MCF 10A (cell line): ENCODE results near the gene DLG2. TPM values are rescaled to one million over a fixed set of nuclear protein-coding genes. Genes with fewer than 3 reads are reported as not detected.

Experiments
- BruUV-seq: library from RNA; stranded (reverse); fragments of 400-500 nt; replicated peaks from 2 replicates; lab custom pipeline; 2021; lab: Mats Ljungman, UMichigan
- CTCF ChIA-PET: fragments of 300-600 bp; sonication (Branson Sonifier 250); formaldehyde crosslinking; extraction: SDS; loops from one replicate; lab custom pipeline; 2021; ENCODE audit warnings: antibody characterized with exemption, inconsistent platforms; lab: Yijun Ruan, JAX
- POLR2A ChIA-PET: fragments of 300-600, 350-650 bp; sonication (Branson Sonifier 250); formaldehyde crosslinking; extraction: SDS; loops from one replicate; lab custom pipeline; 2020; ENCODE audit warnings: antibody characterized with exemption, inconsistent platforms; lab: Yijun Ruan, JAX
- DNase-seq: peaks from one replicate; pipeline ENCODE4 v3.0.0-alpha.2; 2018; ENCODE audit not compliant: unreplicated experiment
- H3K27ac Mint-ChIP-seq: one replicate; pipeline ENCODE4 v1.8.0; 2022; ENCODE audit warnings: mild to moderate bottlenecking, low read depth, mixed read lengths; ENCODE audit not compliant: unreplicated experiment
- H3K27me3 Mint-ChIP-seq: one replicate; pipeline ENCODE4 v1.8.0; 2022; ENCODE audit warnings: mixed read lengths; ENCODE audit not compliant: insufficient read depth, unreplicated experiment
- H3K36me3 Mint-ChIP-seq: one replicate; pipeline ENCODE4 v1.8.0; 2022; ENCODE audit warnings: mild to moderate bottlenecking, moderate library complexity, mixed read lengths; ENCODE audit not compliant: insufficient read depth, unreplicated experiment
- H3K4me1 Mint-ChIP-seq: one replicate; pipeline ENCODE4 v1.8.0; 2022; ENCODE audit warnings: mixed read lengths; ENCODE audit not compliant: insufficient read depth, unreplicated experiment
- H3K4me3 Mint-ChIP-seq: one replicate; pipeline ENCODE4 v1.8.0; 2022; ENCODE audit warnings: mild to moderate bottlenecking, moderate library complexity, mixed read lengths; ENCODE audit not compliant: unreplicated experiment
- H3K9me3 Mint-ChIP-seq: one replicate; pipeline ENCODE4 v1.8.0; 2022; ENCODE audit warnings: mixed read lengths; ENCODE audit not compliant: unreplicated experiment
- CTCF ChIP-seq: fragments of 200-600 bp; IDR thresholded peaks from one replicate; pipeline ENCODE4 v1.8.0; 2022; ENCODE audit warnings: antibody characterized with exemption, mild to moderate bottlenecking; ENCODE audit not compliant: unreplicated experiment
- intact Hi-C: fragments of 100-400 bp; cut with micrococcal nuclease; formaldehyde crosslinking; loops from 2 replicates; pipeline ENCODE4 v1.14.1; 2022
- total RNA-seq: library from RNA; stranded (reverse); gene quantifications from 2 replicates; pipeline ENCODE4 v1.2.3, GENCODE V29; 2022

DLG2 gene
- total RNA-seq, 1 experiment from 2014 or later, result 0.26 TPM

GRCh38 chr11:85266646-85267045, 360.5 kb downstream of the DLG2 start:
- POLR2A ChIA-PET, result no interaction called here
- Mint-ChIP-seq H3K27ac (no peak overlapping the region), H3K4me1 (no peaks in the 10 kb centered on the region), H3K4me3 (no peak overlapping the region), H3K36me3 (no peaks in the 10 kb centered on the region), H3K27me3 (no peaks in the 10 kb centered on the region), H3K9me3 (peaks cover 19% of the 10 kb centered on the region)
- no peak for TF ChIP-seq CTCF
- CTCF ChIA-PET, result no interaction called here
- BruUV-seq, result no TSS peak
- DNase-seq, result no peak
- intact Hi-C loops, result no loop called here

- ChIA-PET POLR2A (no interaction called here), CTCF (interaction anchor here (0.7 kb wide), 1 partner anchor 114 kb away, joined by 3 read pairs; no protein-coding TSS in a partner anchor)
- BruUV-seq, result no TSS peak
- no peak for TF ChIP-seq CTCF
- Mint-ChIP-seq H3K4me3 (no peak overlapping the region), H3K27ac (no peak overlapping the region), H3K9me3 (peaks cover 13% of the 10 kb centered on the region), H3K27me3 (no peaks in the 10 kb centered on the region), H3K36me3 (no peaks in the 10 kb centered on the region), H3K4me1 (no peaks in the 10 kb centered on the region)
- intact Hi-C loops, result no loop called here
- DNase-seq, result no peak
These were observed 363.8 kb downstream of the DLG2 start for GRCh38 chr11:85263328-85263727.

- DNase-seq, result no peak
- BruUV-seq, result no TSS peak
- ChIA-PET POLR2A (no interaction called here), CTCF (no interaction called here)
- Mint-ChIP-seq H3K36me3 (no peaks in the 10 kb centered on the region), H3K9me3 (peaks cover 6% of the 10 kb centered on the region), H3K27ac (no peak overlapping the region), H3K4me3 (no peak overlapping the region), H3K4me1 (no peaks in the 10 kb centered on the region), H3K27me3 (no peaks in the 10 kb centered on the region)
- intact Hi-C loops, result no loop called here
- TF ChIP-seq CTCF, result no peak
These were observed 369.3 kb downstream of the DLG2 start for GRCh38 chr11:85257837-85258236.

- POLR2A ChIA-PET, result interaction anchor here (0.7 kb wide), 1 partner anchor 56 kb away, joined by 3 read pairs; no protein-coding TSS in a partner anchor
- Mint-ChIP-seq H3K9me3 (peaks cover 1% of the 10 kb centered on the region), H3K36me3 (no peaks in the 10 kb centered on the region), H3K4me1 (no peaks in the 10 kb centered on the region), H3K27me3 (no peaks in the 10 kb centered on the region), H3K4me3 (no peak overlapping the region), H3K27ac (no peak overlapping the region)
- intact Hi-C loops, result no loop called here
- no peak for TF ChIP-seq CTCF
- no TSS peak for BruUV-seq
- CTCF ChIA-PET, result interaction anchor here (0.6 kb wide), 1 partner anchor 30 kb away, joined by 3 read pairs; no protein-coding TSS in a partner anchor
- no peak for DNase-seq
These were observed 370.7 kb downstream of the DLG2 start for GRCh38 chr11:85256433-85256832.
